Measurements from ENCODE around the gene IL32. TPM values are rescaled to one million over a fixed set of nuclear protein-coding genes. Genes with fewer than 3 reads are reported as not detected.

Gene IL32
- total and polyA plus RNA-seq, 2 donors (not counting 1 experiment from before 2014, with no cell fraction given), result 2.0 to 2.3 TPM

DNA sequence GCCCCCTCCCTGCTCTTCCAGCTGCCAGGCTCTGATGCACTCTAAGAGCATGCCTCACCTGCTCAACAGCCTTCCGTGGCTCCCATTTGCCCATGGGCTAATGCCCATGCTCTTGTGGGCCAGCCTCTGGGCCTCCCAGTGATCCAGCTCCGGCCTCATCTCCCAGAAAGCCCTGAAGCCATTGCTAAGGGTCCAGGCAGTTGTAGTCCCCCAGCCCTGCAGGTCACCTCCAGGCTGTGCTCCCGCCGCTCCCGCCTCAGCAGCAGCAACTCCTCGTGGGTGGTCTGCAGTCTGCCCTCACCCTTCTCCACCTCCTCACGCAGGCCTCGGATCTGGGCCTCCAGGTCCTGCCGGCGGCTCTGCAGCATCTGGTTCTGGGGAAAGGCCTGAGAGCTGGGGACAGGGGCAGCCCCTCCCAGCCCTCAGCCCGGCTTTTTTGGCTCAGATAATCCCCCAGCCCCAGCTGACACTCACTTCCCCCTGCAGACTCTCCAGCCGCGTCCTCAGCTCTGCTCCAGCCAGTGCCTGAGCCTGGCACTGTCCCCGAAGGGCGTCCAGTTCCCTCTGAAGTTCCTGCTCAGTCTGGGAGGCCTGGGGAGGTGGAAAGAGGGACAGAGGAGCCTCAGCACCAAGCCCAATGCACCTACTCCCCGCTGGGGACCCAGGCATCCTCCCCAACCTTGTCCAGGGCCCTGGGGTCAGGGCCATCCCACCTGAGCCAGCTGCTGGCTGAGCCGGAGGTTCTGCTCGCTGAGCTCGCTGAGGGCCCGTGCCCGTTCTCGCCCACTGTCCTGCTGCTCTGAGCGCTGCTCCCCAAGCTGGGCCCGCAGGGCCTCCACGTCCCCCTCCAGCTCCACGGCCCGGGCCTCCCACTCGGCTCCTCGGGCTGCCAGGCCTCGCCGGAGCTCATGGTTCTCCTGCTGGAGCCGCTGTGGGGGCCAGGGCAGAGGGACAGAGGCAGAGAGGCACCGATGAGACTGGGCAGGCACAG is 34.9 kb upstream of the IL32 start:
- POLR2A ChIA-PET, result interaction anchor here (0.6 to 2.3 kb wide), 3 partner anchors 27 to 66 kb away, joined by 3 to 10 read pairs (median 4); no protein-coding TSS in a partner anchor
- H3K27ac Mint-ChIP-seq, result no peak overlapping the region
- Histone ChIP-seq H4K20me1 (ENCODE audit: control insufficient read depth, insufficient read depth, low read length, poor library complexity, severe bottlenecking) (peaks cover 39% of the 10 kb centered on the region), H3K27me3 (replicated peaks in 1 of 4; ENCODE audit: control extremely low read depth in 1 of 4, control insufficient read depth in 3 of 4, insufficient read depth in 4 of 4, low read length in 3 of 4) (peaks cover 0 to 63% (median 33%) of the 10 kb centered on the region in 4 experiments), H3K36me3 (replicated peaks in 1 of 2; ENCODE audit: control extremely low read depth in 1 of 2, control insufficient read depth in 1 of 2, extremely low read depth in 1 of 2, insufficient read depth in 2 of 2, low read length in 1 of 2) (peaks cover 0 to 17% of the 10 kb centered on the region in 2 experiments), H3K79me2 (ENCODE audit: control insufficient read depth, insufficient read depth, low read length) (peaks cover 10% of the 10 kb centered on the region), H3K9me3 (ENCODE audit: control extremely low read depth in 1 of 3, control insufficient read depth in 2 of 3, insufficient read depth in 1 of 3, low read length in 2 of 3) (peaks cover 0 to 21% (median 0%) of the 10 kb centered on the region in 3 donors), H3K4me1 (ENCODE audit: control insufficient read depth in 2 of 2, insufficient read depth in 2 of 2, low read length in 2 of 2) (peaks cover 30 to 31% of the 10 kb centered on the region in 2 donors), H3K9ac (ENCODE audit: low read length) (no peak overlapping the region), H2AFZ (ENCODE audit: insufficient read depth, low read depth, low read length, poor library complexity, severe bottlenecking) (no peak overlapping the region), H3K27ac (ENCODE audit: low read length in 2 of 2) (no peak overlapping the region), H3K4me3 (ENCODE audit: control extremely low read depth in 1 of 5, extremely low read depth in 1 of 5, insufficient read depth in 1 of 5, low read depth in 2 of 5, low read length in 4 of 5) (no peak overlapping the region), H3K4me2 (replicated peaks; ENCODE audit: low read depth, low read length, poor library complexity, severe bottlenecking) (no peak overlapping the region)
- intact Hi-C loops (cut with micrococcal nuclease), result loop anchor here (1.0 to 2.0 kb wide), 2 partner anchors 28 to 99 kb away; no protein-coding TSS in a partner anchor
- CTCF ChIA-PET, result interaction anchor here (0.6 to 8.9 kb wide), 17 partner anchors 7 to 151 kb away, joined by 3 to 213 read pairs (median 7); partner anchors contain the start of genes CLDN9, MMP25, TNFRSF12A and ZNF213
- WGBS (ENCODE audit: insufficient coverage), result 78% methylated on average over 29 of the region's 33 CpGs
- no peak for DNase-seq
- H3K9me3 Mint-ChIP-seq (ENCODE audit: insufficient read depth), result no peaks in the 10 kb centered on the region
- no peak for ATAC-seq (ENCODE audit: low read depth)
- H3K4me1 Mint-ChIP-seq, result peaks cover 20% of the 10 kb centered on the region
- TF ChIP-seq CTCF (IDR thresholded peaks at IDR 0.05) (no peak), EZH2 (IDR thresholded peaks at IDR 0.05; ENCODE audit: borderline replicate concordance, insufficient read depth, low read depth, low read length, poor library complexity, severe bottlenecking) (no peak)
- H3K4me3 Mint-ChIP-seq, result peak overlapping the region; percentile 35
- peaks cover 44% of the 10 kb centered on the region for H3K27me3 Mint-ChIP-seq
